T-helper 17 cell (primary cell): Measurements from ENCODE around the gene NFKB1. TPM values are rescaled to one million over a fixed set of nuclear protein-coding genes. Genes with fewer than 3 reads are reported as not detected.
A peak's percentile ranks its signal among the peaks of the same experiment; 100 is the strongest.
"Not testable (repeated sequence)": the region's sequence is repeated elsewhere in the genome, so short reads cannot be mapped to it uniquely, and the experiment has no call there.

Source experiments
- ATAC-seq: fragments of 150-1000 bp; cut with Tn5 transposase; 2 replicates; pipeline ENCODE4 v1.10.0; 2021; ENCODE audit warnings: mild to moderate bottlenecking, moderate library complexity
- DNase-seq, 3 donors: peaks; one replicate each; pipeline versions ENCODE4 v3.0.0 to v3.0.0-alpha.2; 2020 to 2021
- H3K9me3 ChIP-seq: one replicate; pipeline ENCODE4 v1.7.0; 2013; ENCODE audit warnings: low read length, mild to moderate bottlenecking; ENCODE audit not compliant: control insufficient read depth, poor library complexity, severe bottlenecking
- H3K27ac Mint-ChIP-seq: one replicate; pipeline ENCODE4 v1.8.0; 2022; ENCODE audit warnings: mild to moderate bottlenecking, moderate library complexity, mixed read lengths
- H3K27me3 Mint-ChIP-seq: one replicate; pipeline ENCODE4 v1.8.0; 2022; ENCODE audit warnings: mixed read lengths
- H3K36me3 Mint-ChIP-seq: one replicate; pipeline ENCODE4 v1.8.0; 2022; ENCODE audit warnings: low read depth, mixed read lengths
- H3K4me1 Mint-ChIP-seq: one replicate; pipeline ENCODE4 v1.8.0; 2022; ENCODE audit warnings: mild to moderate bottlenecking, mixed read lengths
- H3K4me3 Mint-ChIP-seq: one replicate; pipeline ENCODE4 v1.8.0; 2022; ENCODE audit warnings: mild to moderate bottlenecking, moderate library complexity, mixed read lengths
- total RNA-seq, 4 donors: library from RNA in 2 of 4; stranded (reverse) in 2 of 4; gene quantifications; one replicate each; pipeline ENCODE4 v1.2.3 and lab custom pipeline; 2022 to 2026

The NFKB1 gene
- total RNA-seq, 2 donors from 2014 or later = 251 to 277 TPM

GRCh38 chr4:102601586-102602227, 100.5 kb downstream of the NFKB1 start:
- Mint-ChIP-seq H3K36me3 (peaks cover 6% of the 10 kb centered on the region), H3K27ac (peak overlapping the region; percentile 93), H3K4me3 (no peak overlapping the region), H3K4me1 (peaks cover 49% of the 10 kb centered on the region), H3K27me3 (no peaks in the 10 kb centered on the region)
- ATAC-seq (no peak), DNase-seq (no peak)
- H3K9me3 ChIP-seq = no peaks in the 10 kb centered on the region

GRCh38 chr4:102604222-102604940, 103.2 kb downstream of the NFKB1 start:
- H3K4me1 Mint-ChIP-seq = peaks cover 40% of the 10 kb centered on the region
- DNase-seq = no peak
- H3K9me3 ChIP-seq = no peaks in the 10 kb centered on the region
- peaks cover 4% of the 10 kb centered on the region for H3K36me3 Mint-ChIP-seq
- H3K27me3 Mint-ChIP-seq = no peaks in the 10 kb centered on the region
- H3K4me3 Mint-ChIP-seq = no peak overlapping the region
- no peak for ATAC-seq
- peak overlapping the region; percentile 71 for H3K27ac Mint-ChIP-seq

GRCh38 chr4:102606261-102606660, 105.1 kb downstream of the NFKB1 start:
- ATAC-seq = no peak

GRCh38 chr4:102606846-102607450, 105.8 kb downstream of the NFKB1 start:
- Mint-ChIP-seq H3K4me3 (peak overlapping the region; percentile 43), H3K4me1 (peaks cover 45% of the 10 kb centered on the region), H3K36me3 (peaks cover 8% of the 10 kb centered on the region), H3K27me3 (no peaks in the 10 kb centered on the region), H3K27ac (peak overlapping the region; percentile 98)
- ATAC-seq (no peak), DNase-seq (no peak)
- no peaks in the 10 kb centered on the region for H3K9me3 ChIP-seq

More at GRCh38 chr4:102606261-102606660, 105.1 kb downstream of the NFKB1 start:
- H3K36me3 Mint-ChIP-seq = peaks cover 8% of the 10 kb centered on the region
- peak overlapping the region; percentile 98 for H3K27ac Mint-ChIP-seq
- peaks cover 38% of the 10 kb centered on the region for H3K4me1 Mint-ChIP-seq
- no peaks in the 10 kb centered on the region for H3K9me3 ChIP-seq
- DNase-seq = no peak
- no peaks in the 10 kb centered on the region for H3K27me3 Mint-ChIP-seq
- no peak overlapping the region for H3K4me3 Mint-ChIP-seq

- ATAC-seq (no peak), DNase-seq (no peak)
- H3K4me3 Mint-ChIP-seq = peak overlapping the region; percentile 9
- no peaks in the 10 kb centered on the region for H3K27me3 Mint-ChIP-seq
- peaks cover 53% of the 10 kb centered on the region for H3K4me1 Mint-ChIP-seq
- H3K27ac Mint-ChIP-seq = peak overlapping the region; percentile 98
- H3K9me3 ChIP-seq = no peaks in the 10 kb centered on the region
- peaks cover 13% of the 10 kb centered on the region for H3K36me3 Mint-ChIP-seq
These were observed 107.0 kb downstream of the NFKB1 start for GRCh38 chr4:102608190-102608589.

- no peak overlapping the region for H3K4me3 Mint-ChIP-seq
- no peak for ATAC-seq
- H3K36me3 Mint-ChIP-seq = peaks cover 28% of the 10 kb centered on the region
- no peaks in the 10 kb centered on the region for H3K9me3 ChIP-seq
- peaks cover 66% of the 10 kb centered on the region for H3K4me1 Mint-ChIP-seq
- peak overlapping the region; percentile 98 for H3K27ac Mint-ChIP-seq
- no peaks in the 10 kb centered on the region for H3K27me3 Mint-ChIP-seq
- no peak for DNase-seq
These were observed 108.8 kb downstream of the NFKB1 start for GRCh38 chr4:102610007-102610406.

GRCh38 chr4:102610476-102610875, 109.3 kb downstream of the NFKB1 start:
- Mint-ChIP-seq H3K4me3 (peak overlapping the region; percentile 67), H3K4me1 (peaks cover 66% of the 10 kb centered on the region), H3K27me3 (no peaks in the 10 kb centered on the region), H3K27ac (peak overlapping the region; percentile 98), H3K36me3 (peaks cover 31% of the 10 kb centered on the region)
- ATAC-seq (no peak), DNase-seq (no peak)
- H3K9me3 ChIP-seq = no peaks in the 10 kb centered on the region

- no peaks in the 10 kb centered on the region for H3K27me3 Mint-ChIP-seq
- no peak for ATAC-seq
- peaks cover 32% of the 10 kb centered on the region for H3K36me3 Mint-ChIP-seq
These were observed 111.1 kb downstream of the NFKB1 start for GRCh38 chr4:102612210-102612609.

GRCh38 chr4:102612824-102613366, 111.7 kb downstream of the NFKB1 start:
- no peaks in the 10 kb centered on the region for H3K27me3 Mint-ChIP-seq
- H3K4me1 Mint-ChIP-seq = peaks cover 60% of the 10 kb centered on the region
- DNase-seq (peak in 1 of 3 donors; percentile 21), ATAC-seq (peak; percentile 79)
- H3K36me3 Mint-ChIP-seq = peaks cover 32% of the 10 kb centered on the region
- H3K4me3 Mint-ChIP-seq = peak overlapping the region; percentile 93
- peak overlapping the region; percentile 98 for H3K27ac Mint-ChIP-seq
- no peaks in the 10 kb centered on the region for H3K9me3 ChIP-seq

More at GRCh38 chr4:102612210-102612609, 111.1 kb downstream of the NFKB1 start:
- Mint-ChIP-seq H3K4me1 (peaks cover 65% of the 10 kb centered on the region), H3K27ac (peak overlapping the region; percentile 98), H3K4me3 (peak overlapping the region; percentile 93)
- no peak for DNase-seq
- H3K9me3 ChIP-seq = no peaks in the 10 kb centered on the region

GRCh38 chr4:102614801-102615200, 113.6 kb downstream of the NFKB1 start:
- ATAC-seq = peak; percentile 26
- H3K27me3 Mint-ChIP-seq = no peaks in the 10 kb centered on the region
- no peak for DNase-seq
- no peaks in the 10 kb centered on the region for H3K9me3 ChIP-seq
- peaks cover 29% of the 10 kb centered on the region for H3K36me3 Mint-ChIP-seq
- peaks cover 56% of the 10 kb centered on the region for H3K4me1 Mint-ChIP-seq
- peak overlapping the region; percentile 98 for H3K27ac Mint-ChIP-seq
- H3K4me3 Mint-ChIP-seq = peak overlapping the region; percentile 93

- no peaks in the 10 kb centered on the region for H3K9me3 ChIP-seq
- ATAC-seq (no peak), DNase-seq (no peak)
- Mint-ChIP-seq H3K27me3 (no peaks in the 10 kb centered on the region), H3K4me1 (peaks cover 54% of the 10 kb centered on the region), H3K27ac (peak overlapping the region; percentile 98), H3K36me3 (peaks cover 26% of the 10 kb centered on the region), H3K4me3 (no peak overlapping the region)
These were observed 115.5 kb downstream of the NFKB1 start for GRCh38 chr4:102616636-102617035.

GRCh38 chr4:102619021-102619420, 117.9 kb downstream of the NFKB1 start:
- not testable (repeated sequence) for H3K9me3 ChIP-seq, H3K27me3 Mint-ChIP-seq, ATAC-seq, DNase-seq, H3K4me3 Mint-ChIP-seq
- H3K4me1 Mint-ChIP-seq = peaks cover 42% of the 10 kb centered on the region
- H3K36me3 Mint-ChIP-seq = peaks cover 16% of the 10 kb centered on the region
- peak overlapping the region; percentile 78 for H3K27ac Mint-ChIP-seq
